ENCODE measurements around the gene PRIM2.
"Not testable (repeated sequence)": the region's sequence is repeated elsewhere in the genome, so short reads cannot be mapped to it uniquely, and the experiment has no call there.

PRIM2 gene

DNA sequence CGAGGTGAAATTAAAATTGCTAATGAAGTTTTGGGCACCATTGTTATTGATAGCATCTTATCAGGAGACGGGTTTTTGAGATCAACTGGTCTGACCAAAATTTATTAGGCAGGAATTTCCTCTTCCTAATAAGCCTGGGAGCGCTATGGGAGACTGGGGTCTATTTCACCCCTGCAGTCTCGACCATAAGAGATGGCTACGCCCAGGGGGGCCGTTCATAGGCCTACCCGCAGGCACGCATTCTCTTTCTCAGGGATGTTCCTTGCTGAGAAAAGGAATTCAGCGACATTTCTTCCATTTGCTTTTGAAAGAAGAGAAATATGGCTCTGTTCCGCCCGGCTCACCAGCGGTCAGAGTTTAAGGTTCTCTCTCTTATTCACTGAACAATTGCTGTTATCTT lies 201.8 kb downstream of the PRIM2 start:
- H3K4me3 ChIP-seq (ENCODE audit: low read length): not testable (repeated sequence)

DNA sequence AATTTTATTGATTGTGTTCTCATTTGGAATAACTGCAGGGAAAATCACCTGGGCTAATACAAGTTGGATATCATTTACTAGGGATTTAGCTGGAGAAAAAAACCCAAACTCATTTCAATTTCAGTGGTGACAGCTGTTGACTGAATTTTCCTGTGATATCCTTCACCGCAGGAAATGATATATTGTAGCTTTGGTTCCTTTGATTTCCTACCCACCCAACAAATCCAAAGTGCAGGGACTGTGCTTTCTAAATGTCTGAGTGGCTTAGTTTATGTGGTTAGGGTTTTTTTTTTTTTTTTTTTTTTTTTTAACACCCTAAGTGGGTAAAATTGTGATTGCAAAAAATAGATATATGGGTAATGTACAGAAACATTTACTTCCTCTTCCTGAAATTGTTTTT lies 203.7 kb downstream of the PRIM2 start:
- not testable (repeated sequence) for H3K4me3 ChIP-seq (ENCODE audit: low read length)

DNA sequence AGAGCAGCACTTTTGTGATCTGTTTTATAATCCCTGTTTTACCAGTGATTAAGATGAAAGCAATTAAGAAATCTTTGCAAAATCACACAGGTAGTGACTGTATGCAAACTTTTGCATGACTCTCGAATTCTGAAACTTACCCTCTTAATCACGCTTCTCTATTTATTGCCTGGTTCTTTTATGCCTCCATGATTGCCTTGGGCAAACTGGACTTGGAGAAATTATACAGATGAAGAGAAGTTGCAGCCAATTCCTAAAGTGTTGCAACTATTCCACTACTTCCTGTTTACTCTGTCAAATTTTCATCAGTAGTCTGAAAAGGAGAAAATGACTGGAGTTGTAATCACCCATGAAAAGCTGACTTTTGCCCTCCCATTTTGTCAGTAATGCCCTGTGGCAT lies 205.8 kb downstream of the PRIM2 start:
- H3K4me3 ChIP-seq (ENCODE audit: low read length): not testable (repeated sequence)

DNA sequence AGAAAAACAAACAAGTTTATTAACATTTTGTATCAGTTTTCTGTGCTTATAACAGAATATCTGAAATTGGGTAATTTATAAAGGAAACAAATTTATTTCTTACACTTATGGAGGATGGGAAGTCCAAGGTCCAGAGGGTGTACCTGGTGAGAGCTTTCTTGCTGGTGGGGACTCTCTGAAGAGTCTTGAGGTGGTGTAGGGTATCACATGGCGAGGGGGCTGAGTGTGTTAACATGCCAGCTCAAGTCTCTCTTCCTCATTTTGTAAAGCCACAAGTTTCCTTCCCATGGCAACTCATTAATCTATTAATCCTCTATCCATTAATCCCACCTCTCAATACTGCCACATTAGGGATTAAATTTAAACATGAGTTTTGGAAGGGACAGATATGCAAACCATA lies 212.3 kb downstream of the PRIM2 start:
- not testable (repeated sequence) for H3K4me3 ChIP-seq (ENCODE audit: low read length)

DNA sequence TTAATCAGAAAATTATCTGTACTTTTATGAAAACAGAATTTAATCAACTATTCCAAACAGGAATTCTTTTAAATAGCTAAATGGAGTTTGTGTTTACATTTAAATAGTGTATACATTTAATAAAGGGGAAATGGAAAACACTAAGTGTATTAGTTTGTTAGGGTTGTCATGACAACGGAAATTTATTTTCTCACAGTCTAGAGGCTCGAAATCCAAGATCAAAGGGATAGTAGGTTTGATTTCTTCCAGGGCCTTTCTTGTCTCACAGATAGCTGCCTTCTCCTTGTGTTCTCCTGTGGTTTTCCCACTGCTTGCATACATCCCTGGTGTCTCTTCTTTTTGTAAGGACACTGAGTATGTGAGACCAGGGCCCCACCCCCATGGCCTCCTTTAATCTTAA lies 215.2 kb downstream of the PRIM2 start:
- not testable (repeated sequence) for H3K4me3 ChIP-seq (ENCODE audit: low read length)

DNA sequence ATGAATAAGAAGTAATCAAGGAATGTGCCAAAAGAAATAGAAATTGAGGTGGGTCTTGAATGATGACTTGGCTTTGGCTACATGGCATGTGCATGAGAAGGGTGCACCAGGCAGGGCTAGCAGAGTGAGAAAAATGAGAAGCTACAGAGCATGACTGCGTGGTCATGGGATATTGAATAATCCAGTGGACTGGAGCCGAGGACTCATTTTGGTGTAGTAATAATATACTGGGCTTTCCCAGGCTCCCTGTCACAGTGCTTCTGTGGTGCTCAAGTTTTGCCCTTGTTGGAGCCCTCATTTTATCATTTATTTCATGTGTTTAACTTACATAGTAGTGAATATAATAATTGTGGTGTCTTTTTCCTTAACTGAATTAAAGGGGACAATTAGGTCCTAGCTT lies 217.7 kb downstream of the PRIM2 start:
- H3K4me3 ChIP-seq (ENCODE audit: low read length): not testable (repeated sequence)

DNA sequence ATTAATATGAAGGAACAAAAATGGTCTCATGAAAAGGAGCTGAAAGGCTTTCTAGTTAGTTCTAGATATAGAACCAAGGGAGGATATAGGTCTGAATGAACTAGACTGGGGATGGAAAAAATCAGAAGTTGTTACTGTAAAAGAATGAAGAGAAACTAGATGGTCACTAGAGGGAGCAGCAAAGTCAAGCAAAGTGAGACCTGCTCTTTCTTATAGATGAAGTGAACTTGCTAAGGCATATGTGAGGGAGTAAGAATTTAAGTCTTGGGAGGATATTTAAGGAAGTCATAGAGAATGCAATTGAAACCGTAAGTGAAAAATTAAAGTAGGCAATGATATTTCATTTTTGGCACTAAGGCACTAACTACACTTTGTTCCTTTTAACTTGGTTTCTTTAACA lies 218.6 kb downstream of the PRIM2 start:
- not testable (repeated sequence) for H3K4me3 ChIP-seq (ENCODE audit: low read length)

DNA sequence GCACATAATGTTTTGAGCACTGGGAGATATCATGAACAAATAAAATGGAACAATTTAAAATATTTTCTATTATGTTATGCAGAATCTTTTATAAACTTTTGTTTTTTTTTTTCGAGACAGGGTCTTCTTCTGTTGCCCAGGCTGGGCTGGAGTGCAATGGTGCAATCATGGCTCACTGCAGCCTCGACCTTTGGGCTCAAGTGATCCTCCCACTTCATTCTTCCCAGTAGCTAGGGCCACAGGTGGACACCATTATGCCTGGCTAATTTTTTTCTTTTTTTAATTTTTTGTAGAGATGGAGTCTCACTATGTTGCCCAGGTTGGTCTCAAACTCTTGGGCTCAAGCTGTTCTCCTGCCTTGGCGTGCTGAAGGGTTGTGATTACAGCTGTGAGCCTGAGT lies 220.5 kb downstream of the PRIM2 start:
- not testable (repeated sequence) for H3K4me3 ChIP-seq (ENCODE audit: low read length)

DNA sequence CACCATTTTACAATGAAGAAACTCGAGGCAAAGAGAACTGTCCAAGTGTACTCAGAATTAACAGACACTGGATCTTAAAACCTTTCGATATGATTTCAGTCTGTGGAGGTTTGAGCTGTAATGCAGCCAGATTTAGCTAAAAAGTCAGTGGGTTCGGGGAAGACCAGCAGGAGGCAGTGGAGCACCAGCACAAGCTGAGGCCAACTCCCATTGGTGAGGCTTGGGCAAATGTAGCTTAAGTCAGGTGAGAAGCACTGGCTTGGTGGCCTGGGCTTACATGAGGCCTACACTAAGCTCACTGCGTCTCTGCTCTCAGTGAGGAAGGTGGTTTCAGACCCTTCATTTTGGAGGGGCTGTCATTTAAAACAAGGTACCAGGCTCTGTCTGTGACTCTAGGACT lies 234.5 kb downstream of the PRIM2 start:
- H3K4me3 ChIP-seq (ENCODE audit: low read length): not testable (repeated sequence)

DNA sequence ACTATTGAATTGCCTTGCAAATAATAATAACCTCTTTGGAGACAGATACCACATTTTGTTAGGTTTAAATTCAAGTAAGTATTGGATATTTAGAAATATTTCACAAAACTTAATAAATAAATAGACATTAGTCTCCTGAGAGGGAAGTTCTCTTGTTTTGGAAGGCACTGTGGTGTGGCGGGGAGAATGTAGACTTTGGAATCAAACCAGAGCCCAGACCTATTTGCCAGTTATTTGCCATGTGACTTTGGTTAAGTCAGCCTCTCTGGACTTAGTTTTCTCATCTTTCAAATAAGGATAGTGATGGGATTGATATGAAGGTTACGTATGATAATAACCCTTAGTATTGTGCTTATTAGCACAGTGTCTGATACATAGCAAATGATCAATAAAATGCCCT lies 240.4 kb downstream of the PRIM2 start:
- H3K4me3 ChIP-seq (ENCODE audit: low read length): not testable (repeated sequence)

DNA sequence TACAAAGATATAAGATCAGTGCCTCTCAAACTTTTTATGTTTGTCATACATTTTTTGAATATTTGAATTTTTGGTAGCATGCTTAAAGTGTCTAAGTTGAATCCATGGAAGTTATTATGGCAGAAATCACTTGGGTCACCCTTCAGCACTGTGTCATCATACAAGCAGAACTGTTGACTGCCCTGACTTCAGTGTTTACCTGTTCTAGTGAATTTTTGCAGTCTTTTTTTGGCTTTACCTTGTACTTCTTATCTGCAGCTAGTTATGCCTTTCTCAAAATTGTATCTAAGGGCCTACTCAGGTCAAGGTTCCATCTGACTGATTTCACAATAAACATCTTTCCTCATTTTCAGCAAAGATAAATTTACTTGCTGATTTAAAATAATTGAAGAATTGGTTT lies 241.7 kb downstream of the PRIM2 start:
- H3K4me3 ChIP-seq (ENCODE audit: low read length): not testable (repeated sequence)

DNA sequence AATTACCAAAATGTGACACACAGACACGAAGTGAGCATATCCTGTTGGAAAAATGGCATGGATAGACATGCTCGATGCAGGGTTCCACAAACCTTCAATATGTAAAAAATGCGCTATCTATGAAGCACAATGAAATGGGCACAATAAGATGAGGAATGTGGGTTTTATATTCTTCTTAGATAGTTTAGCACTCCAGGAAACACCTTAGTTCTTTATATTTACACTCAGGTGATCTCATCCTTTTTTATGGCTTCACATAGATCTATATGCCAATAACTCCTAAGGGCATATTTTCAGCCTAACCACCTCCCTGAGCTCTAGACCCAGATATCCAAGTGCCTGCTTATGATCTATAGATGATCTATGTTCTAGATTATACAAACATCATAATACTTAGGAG lies 244.8 kb downstream of the PRIM2 start:
- not testable (repeated sequence) for H3K4me3 ChIP-seq (ENCODE audit: low read length)

DNA sequence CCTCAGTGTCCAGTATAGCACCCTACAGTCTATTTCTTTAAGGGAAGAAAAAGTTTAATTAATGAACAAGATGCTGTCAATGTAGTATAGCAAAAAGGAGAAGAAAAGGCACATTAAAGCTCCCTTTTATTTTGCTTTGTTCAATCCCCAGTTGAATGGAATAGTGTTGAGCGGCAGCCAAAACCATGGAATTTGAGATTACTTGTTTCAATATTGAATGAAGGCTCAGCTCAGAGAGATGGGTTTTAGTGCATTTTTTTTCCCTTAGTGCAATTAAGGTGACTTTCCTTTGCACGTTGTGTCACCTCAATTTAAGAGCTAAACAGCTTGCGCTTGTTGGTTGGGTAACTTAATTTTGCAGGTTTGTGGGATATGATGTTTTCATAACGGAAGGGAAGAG lies 254.7 kb downstream of the PRIM2 start:
- H3K4me3 ChIP-seq (ENCODE audit: low read length): not testable (repeated sequence)

DNA sequence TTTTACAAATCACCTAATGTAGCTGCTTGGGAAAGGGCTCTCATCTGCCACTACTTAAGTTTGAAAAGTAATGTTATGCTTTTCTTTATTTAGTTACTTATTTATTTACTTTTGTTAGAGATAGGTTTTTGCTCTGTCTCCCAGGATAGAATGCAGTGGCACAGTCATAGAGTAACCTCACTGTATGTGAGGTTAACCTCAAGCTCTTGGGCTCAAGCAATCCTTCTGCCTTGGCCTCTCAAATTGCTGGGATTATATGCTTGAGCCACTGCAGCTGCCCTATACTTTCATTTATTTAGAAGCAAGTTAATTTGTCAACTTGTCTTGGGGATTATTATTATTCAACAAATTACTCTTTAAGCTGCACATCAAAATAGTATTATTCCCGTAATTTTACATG lies 255.4 kb downstream of the PRIM2 start:
- H3K4me3 ChIP-seq (ENCODE audit: low read length): not testable (repeated sequence)

DNA sequence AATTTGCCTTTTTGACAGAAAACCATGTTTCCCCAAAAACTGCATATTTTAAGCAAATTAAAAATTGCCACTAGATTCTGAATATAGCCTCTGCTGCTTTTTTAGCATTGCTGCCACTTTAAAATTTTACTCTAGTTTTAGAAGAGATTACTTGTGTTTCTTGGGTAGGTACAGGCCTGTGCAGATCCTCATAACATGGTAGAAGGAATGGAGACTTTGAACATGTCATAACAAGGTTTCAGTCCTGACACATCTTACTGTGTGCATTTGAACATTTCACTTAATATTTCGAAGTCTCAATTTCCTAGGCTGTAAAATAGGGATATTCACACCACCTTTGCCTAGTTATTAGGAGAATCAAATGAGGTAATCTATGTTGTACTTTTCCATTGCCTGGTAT lies 259.6 kb downstream of the PRIM2 start:
- H3K4me3 ChIP-seq (ENCODE audit: low read length): not testable (repeated sequence)

DNA sequence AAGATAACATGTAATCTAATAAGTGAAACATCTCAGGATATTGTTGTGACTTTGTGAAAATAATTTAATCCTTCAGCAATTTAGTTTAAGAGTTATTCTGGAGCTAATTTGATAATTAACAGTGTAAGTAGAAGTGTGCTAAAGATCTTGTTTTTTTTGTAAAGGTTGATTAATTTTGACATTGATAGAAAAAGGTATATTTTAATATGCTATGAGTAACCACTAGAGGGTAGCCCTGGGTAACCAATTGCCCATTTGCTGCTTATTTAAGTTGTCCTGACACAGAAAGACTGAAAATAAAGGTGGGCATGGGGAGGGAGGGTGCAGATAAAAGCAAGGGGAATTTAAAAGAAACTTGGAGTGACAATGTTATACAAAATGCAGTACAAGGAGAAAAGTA lies 262.1 kb downstream of the PRIM2 start:
- H3K4me3 ChIP-seq (ENCODE audit: low read length): not testable (repeated sequence)

DNA sequence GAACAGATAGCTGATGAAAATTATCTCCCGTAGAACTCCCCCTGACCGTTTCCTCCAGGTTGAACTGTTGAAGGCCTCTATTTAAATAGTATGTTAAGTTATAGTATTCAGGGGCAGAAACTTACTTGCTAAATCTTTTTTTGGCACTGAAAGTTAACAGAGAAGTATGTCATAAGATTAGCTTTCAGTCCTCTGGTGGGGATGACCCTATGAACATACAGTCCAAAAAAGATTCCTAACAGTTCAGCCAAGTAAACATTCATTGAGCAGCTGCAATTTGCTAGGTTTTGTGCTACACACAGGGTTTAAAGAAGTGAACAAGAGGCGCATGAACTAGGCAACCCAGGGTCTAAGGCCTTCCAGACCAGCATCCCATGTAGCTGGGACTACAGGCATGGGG lies 264.2 kb downstream of the PRIM2 start:
- H3K4me3 ChIP-seq (ENCODE audit: low read length): not testable (repeated sequence)

DNA sequence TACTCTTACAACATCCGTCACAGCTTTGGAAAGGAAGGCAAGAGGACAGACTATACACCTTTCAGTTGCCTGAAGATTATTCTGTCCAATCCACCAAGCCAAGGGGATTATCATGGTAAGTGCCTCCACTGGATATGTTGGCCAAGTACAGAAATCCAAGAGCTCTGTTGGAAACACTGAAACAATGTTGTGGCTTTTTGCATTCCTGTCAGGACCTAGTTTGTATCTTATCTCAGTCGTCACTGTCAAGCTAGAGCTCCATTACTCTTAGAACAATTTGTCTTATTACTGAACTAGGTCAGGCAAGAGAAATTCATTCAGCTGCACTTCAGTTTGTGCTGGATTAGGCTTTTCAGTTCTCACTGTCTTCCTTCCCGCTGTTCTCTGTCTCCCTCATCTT lies 283.7 kb downstream of the PRIM2 start:
- not testable (repeated sequence) for H3K4me3 ChIP-seq (ENCODE audit: low read length)

DNA sequence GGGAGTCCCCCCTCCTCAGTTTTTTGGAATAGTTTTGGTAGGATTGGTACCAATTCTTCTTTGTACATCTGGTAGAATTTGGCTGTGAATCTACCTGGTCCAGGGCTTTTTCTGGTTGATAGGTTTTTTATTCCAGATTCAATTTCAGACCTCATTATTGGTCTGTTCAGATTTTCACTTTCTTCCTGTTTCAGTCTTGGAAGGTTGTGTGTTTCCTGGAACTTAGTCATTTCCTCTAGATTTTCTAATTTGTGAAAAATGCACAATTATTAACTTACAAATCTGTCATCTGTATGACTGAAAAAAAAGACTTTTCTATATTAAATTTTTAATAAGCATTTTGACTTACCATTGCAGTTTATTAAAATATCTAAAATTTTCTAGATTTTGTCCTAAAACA lies 287.9 kb downstream of the PRIM2 start:
- not testable (repeated sequence) for H3K4me3 ChIP-seq (ENCODE audit: low read length)

DNA sequence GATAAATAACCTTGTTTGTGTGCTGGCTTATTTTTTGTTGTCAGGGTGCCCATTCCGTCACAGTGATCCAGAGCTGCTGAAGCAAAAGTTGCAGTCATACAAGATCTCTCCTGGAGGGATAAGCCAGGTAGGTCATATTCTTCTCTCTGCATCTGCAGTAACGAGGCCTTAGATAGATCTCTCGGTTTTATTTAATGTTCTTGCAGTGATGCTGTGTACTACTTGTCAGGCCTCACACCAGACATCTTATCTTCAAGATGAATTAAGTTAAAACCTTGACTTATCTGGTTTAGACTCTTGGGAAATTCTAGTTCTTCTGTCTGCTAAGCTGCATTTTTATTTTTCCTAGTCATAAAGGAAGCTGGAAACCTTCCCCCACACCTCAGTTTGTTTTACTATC lies 288.9 kb downstream of the PRIM2 start:
- H3K4me3 ChIP-seq (ENCODE audit: low read length): not testable (repeated sequence)

DNA sequence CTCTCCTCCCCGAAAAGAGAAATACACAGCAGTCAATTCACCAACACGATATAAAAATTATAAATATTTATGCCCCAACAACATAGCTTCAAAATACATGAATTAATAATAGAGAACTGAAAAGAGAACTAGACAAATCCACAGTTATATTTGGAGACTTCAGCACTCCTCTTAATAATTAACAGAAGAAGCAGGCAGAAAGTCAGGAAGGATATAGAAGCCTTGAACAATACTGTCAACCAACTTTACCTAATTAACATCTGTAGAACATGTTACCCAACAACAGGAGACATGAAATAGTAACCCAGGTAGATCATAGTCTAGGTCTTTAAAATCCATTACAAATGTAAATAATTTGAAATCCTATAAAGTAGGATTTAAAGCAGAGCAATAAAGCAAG lies 293.2 kb downstream of the PRIM2 start:
- H3K4me3 ChIP-seq (ENCODE audit: low read length): not testable (repeated sequence)

DNA sequence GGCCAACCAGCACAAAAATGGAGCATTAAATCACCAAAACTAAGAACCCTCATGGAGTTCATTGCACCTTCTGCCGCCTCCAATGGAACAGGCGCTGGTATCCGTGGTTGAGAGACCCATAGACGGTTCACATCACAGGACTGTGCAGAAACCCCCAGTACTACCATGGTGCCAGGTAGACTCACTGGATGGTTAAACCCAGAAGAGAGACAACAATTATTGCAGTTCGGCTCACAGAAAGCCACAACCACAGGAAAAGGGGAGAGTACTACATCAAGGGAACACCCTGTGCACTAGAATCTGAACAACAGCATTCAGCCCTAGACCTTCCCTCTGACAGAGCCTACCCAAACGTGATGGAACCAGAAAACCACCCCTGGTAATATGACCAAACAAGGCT lies 301.5 kb downstream of the PRIM2 start:
- not testable (repeated sequence) for H3K4me3 ChIP-seq (ENCODE audit: low read length)

DNA sequence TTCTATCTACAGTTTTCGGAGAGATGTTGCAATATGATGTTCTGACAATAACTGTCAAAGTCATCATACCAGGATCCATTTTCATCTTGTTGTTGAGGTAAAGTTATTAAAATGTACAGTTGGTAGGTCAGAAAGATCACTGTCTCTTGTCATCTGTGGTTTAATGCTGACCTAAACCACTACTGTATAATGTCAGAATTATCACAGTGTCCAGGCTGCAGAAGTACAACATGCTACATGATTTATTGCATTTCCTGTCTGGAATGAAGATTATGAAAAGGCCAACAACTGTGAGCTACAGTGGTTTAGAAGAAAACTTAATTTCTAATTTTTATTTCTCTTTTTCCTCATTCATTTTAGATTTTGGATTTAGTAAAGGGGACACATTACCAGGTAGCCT lies 314.3 kb downstream of the PRIM2 start:
- not testable (repeated sequence) for H3K4me3 ChIP-seq (ENCODE audit: low read length)

DNA sequence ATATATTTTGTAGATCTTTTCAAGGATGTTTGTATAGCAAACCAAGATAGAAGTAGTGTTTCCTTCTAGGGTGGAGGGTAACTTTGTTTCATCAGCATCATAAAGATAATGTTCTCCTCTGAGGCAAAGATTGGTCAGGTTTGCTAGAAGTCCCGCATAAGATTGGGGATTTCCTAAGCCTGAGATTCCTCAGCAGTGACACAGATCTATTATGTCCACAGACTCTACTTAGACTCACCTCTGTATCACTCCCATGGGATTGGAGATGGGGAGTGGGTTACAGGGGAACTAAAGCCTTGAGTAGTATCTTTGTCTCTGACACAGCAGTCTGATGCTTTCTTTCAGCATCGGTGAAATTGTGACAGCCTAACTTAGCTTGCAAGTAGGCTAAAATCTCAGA lies 341.1 kb downstream of the PRIM2 start:
- not testable (repeated sequence) for H3K4me3 ChIP-seq (ENCODE audit: low read length)

DNA sequence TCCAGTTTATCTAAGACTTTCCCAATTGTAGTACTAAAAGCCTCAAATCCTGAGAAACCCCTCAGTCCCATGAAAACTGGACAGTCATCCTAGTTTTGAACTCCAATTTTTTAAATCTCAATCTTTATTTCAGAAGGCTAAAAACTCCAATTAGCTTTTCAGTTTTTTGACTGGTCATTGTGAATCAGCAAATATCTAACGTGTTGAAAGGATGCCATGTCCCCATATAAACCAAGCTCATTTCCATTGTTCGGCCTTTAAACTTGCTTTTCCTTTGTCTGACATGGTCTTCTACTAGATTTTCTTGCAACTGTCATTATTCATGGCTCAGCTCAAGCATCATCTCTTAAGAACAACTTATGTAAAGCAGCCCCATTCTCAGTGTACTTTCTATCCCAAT lies 342.4 kb downstream of the PRIM2 start:
- not testable (repeated sequence) for H3K4me3 ChIP-seq (ENCODE audit: low read length)
